Kasumi-1 (cell line): Measurements from ENCODE around the gene EXOC3.
A peak's percentile ranks its signal among the peaks of the same experiment; 100 is the strongest.
"Not testable (repeated sequence)": the region's sequence is repeated elsewhere in the genome, so short reads cannot be mapped to it uniquely, and the experiment has no call there.

Experiments
- DNase-seq, 2 experiments: peaks; one replicate each; lab custom pipeline; 2025; lab: John Stamatoyannopoulos, UW

The EXOC3 gene

DNA sequence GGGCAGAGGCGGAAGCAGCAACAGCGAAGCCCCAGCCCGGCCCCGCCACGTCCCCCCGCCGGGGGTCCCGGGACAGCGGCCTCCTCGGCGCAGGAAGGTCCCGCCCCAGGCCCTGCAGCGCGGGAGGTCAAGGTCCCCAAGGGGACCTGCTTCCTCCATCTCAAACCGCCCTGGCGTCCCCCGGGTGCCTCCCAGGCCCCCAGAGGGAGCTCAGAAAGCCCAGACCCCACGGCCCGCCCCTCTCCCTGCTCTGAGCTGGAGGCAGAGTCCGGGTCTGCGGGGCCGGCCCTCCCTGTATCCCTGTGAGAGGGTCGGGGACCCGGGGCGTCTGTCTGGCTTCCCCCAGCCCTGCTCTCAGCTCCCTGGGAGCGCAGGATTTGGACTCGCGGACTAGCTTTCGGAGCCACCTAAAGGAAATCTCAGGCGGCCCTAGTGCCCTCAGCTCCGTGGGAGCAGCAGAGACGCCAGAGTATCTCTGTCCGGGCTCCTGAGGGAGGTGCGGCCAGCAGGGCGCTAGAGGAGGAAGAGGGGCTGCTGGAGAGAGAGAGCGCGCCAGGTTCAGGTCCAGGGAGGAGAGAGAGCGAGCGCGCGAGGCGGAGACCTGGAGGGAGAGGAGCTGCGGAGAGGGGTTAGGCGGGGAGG lies 30.7 kb downstream of the EXOC3 start:
- peak in 1 of 2 experiments; percentile 12 for DNase-seq

GRCh38 chr5:474232-474839 lies 31.4 kb downstream of the EXOC3 start:
- DNase-seq: not testable (repeated sequence)

- DNase-seq: no peak
Measured at GRCh38 chr5:474840-475661, 32.1 kb downstream of the EXOC3 start.

DNA sequence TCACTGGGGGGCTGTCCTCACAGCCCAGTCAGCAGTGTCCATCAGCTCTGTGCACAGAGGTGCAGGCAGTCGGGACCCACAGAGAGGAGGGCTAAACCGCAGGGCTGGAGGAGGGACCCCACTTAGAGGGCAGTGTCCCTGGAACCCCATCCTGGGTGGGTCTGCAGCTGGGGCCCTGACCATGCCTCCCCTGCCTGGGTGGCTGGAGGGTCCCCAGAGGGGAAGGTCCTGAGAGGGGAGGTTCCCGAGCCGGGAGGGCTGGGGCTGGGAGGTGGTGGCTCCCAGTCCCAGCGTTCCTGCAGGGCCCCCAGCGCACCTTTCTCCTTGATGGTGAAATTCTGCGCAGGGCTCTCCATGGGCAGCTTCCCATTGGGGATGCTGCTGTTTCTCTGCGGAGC lies 32.7 kb downstream of the EXOC3 start:
- DNase-seq: no peak

GRCh38 chr5:476102-476813 lies 33.3 kb downstream of the EXOC3 start:
- DNase-seq: no peak

- DNase-seq: no peak
Measured at GRCh38 chr5:476814-477175, 33.8 kb downstream of the EXOC3 start.

DNA sequence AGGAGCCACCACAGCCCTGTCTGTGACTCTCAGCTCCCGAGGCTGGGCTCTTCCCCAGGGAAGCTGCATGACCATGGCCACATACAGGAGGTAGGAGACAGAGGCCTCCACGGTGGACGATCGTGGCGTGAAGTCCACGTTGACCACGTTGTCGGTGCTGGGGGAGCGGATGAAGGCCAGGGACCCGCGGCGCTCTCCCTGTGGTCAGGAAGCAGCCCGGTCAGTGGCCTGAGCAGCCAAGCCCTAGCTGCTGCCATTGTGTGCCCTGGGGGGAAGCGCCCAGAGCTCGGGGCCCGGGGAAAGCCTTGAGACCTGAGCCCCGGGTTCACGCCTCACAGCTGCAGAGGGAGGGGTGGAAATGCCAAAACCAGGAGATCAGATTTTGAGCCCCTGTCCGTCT lies 34.3 kb downstream of the EXOC3 start:
- DNase-seq: no peak

DNA sequence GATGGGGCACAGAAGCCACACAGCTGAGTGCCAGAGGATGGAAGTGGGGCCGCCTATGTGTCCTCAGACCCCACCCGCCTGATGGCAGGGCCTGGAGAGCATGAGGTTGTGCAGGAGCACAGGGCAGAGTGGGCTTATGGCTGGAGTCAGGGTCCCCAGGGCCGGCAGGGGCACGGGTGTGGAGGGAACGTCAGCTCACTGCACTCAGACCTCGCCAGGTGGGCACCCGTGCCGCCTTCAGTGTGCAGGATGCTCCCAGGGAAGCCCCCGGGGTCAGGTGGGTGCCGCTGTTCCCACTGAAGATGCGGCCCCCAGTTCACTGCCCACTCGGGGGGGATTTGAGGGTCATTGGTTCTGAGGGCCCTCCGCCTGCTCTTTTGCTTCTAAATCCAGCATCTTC lies 34.9 kb downstream of the EXOC3 start:
- DNase-seq: no peak

DNA sequence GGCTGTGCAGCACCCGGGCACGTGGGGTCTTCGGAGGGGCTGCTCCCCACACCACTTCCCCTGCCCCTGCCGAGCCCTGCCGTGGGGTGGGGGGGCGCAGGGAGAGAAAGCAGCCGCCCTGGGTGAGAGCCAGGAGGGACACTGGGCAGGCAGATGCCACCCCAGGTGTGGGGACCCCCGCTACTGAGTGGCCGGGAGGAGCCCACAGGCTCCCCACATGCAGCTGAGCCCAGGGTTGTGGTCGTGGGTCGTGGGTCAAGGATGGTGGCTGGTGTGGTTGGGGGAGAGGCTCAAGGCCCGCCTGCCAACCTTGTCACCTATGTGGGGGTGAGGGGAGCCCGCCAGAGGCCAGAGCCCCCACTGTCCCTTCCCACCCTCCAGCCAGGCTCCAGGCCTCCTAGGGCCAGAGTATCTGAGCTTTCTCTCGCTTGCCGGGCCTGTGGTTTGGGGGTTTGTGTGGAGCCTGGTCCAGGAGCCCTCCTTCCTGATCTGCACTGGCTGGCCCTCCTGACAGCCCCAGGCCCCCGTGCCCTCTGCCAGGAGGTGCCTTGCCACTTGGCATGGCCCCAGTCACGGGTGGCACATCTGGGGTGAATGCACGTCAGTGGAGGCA lies 35.5 kb downstream of the EXOC3 start:
- DNase-seq: no peak

GRCh38 chr5:478982-479535 lies 36.1 kb downstream of the EXOC3 start:
- no peak for DNase-seq

- DNase-seq: no peak
Measured at GRCh38 chr5:479566-480319, 36.8 kb downstream of the EXOC3 start.

GRCh38 chr5:481347-481746 lies 38.4 kb downstream of the EXOC3 start:
- no peak for DNase-seq

DNA sequence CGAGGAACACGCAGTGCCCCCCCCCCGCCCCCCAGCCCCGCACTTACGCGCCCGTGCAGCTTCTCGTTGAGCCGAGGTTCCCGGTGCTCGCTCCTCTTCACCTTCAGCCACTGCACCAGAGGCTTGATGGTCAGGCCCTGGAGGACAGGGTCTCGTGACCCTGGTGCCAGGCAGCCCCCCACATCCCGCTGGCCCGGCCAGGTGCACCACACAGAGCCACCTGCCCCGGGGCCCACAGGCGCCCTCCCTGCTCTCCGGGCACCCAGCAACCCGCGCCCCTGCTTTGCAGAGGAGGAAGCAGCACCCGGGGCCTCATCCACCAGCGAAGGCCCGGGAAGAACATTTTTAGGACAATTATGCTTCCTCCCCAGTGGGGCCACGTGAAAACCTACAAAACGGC lies 39.0 kb downstream of the EXOC3 start:
- no peak for DNase-seq

DNA sequence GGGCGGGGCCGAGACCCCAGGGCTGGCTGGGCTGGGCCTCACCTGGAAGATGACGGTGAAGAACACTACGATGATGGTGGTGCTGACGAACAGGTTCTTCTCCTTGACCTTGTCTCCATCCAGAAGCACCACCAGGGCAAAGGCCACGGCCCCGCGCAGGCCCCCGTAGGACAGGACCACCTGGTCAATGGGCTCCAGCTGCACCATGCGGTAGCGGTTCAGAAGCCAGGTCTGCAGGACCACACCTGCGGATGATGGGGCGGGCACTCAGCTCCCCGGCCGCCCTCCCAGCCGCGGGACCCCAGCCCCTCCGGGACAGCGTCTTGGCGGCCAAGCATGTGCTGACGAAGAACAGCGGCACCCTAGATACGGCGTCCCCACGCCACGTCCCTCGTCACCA lies 39.5 kb downstream of the EXOC3 start:
- no peak for DNase-seq

DNA sequence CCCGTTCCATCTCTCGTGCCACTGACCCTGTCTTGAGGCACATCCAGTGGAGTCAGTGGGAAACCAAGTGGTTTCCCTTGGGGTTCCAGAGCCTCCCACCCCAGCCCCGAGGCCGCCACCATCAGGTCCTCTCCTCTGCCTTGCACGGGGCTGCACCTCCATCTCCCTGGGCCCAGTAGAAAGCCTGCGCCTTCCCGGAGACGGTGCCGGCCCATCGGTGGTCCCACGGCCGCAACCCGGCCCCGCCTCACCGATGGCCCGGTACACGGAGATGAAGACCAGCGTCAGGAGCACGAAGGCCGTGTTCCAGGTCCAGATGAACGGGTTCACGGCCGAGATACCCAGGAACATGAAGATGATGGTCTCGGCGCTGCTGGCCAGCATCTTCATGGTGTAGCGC lies 40.0 kb downstream of the EXOC3 start:
- no peak for DNase-seq

DNA sequence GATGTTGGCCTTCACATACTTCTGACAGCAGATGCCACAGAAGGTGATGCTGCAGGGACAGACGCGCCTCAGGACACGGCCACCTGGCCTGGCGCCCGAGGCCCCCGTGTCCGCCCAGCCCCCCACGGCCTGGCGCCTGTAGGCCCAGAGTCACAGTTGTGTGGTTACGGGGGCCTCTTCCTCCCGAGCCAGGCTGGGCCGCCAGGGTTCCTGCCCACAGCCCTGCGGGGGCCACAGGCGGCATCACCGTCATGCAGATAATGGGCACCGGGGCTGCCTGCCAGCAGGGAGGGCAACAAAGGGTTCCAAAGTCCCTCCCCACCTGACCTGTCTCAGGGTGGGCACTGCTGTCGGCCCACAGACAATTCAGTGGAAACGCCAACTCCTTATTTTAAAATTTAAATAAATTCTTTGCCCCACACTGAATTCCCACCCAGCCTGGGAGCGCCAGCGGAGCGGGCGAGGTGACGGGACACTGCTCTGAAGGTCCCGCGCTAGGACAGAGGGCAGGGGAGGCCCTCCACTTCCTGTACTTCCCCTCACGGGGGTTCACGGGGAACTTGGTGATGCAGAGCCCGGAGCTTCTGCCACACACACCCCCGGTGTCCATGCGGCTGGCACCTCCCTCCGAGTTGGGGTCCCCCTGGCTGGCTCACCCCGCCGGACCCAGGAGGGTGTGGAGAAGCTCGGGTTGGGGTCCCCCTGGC lies 40.6 kb downstream of the EXOC3 start:
- DNase-seq: no peak

DNA sequence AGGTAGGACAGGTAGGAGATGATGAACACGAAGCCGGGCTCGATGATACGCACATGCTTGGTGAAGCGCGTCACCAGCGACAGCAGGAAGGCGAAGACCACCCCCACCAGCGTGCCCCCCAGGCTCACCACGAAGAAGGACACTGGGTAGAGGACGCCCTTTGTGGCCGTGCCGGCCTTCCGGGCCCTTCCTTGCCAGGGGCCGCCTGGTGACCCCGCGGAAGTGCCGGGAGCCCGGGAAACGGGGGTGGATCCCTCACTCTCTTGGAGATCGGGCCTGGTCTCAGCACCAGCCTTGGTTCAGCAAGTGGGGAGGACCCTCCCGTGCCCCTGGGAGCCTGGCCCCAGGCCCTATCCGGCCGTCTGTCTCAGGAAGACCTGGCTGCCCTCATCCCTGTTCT lies 41.6 kb downstream of the EXOC3 start:
- DNase-seq: no peak

GRCh38 chr5:485113-485945 lies 42.4 kb downstream of the EXOC3 start:
- no peak for DNase-seq

DNA sequence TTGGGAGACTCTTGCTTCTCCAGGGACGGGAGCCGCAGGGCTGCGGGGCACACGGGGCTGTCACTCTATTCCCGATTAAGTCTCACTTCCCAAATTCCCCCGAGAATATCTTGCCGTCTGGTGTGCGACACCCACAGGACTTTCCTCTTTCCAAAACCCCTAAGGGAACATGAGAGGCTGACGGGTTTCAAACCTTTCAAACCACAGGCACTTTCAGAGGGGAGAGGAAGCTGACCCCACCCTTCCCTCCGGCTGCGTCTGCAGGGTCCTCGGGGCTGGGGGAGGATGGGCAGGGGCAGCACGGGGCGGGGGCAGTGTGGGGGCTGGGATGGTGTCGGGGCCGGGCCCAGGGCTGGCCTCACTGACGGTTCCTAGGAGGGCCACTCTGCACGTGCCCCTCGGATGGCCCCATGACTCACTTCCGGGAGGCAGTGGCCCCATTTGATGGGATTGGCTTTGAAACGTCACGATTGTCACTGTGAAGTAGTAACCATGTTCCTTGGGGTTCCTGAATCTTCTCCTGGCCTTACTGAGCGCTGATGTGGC lies 43.0 kb downstream of the EXOC3 start:
- DNase-seq: no peak
